PC-9 (cell line): Measurements from ENCODE around the gene GIGYF1. TPM values are rescaled to one million over a fixed set of nuclear protein-coding genes. Genes with fewer than 3 reads are reported as not detected.
"Not testable (repeated sequence)": the region's sequence is repeated elsewhere in the genome, so short reads cannot be mapped to it uniquely, and the experiment has no call there.

ENCODE experiments used
- BruUV-seq: library from RNA; stranded (reverse); fragments of 400-500 nt; replicated peaks from 2 replicates; lab custom pipeline; 2021; lab: Mats Ljungman, UMichigan
- CTCF ChIA-PET: fragments of 300-600 bp; sonication (Branson Sonifier 250); formaldehyde crosslinking; loops from one replicate; lab custom pipeline; 2022; ENCODE audit warnings: antibody characterized with exemption; lab: Charles Lee
- POLR2A ChIA-PET: fragments of 300-600 bp; sonication (Branson Sonifier 250); formaldehyde crosslinking; loops from one replicate; lab custom pipeline; 2022; ENCODE audit warnings: antibody characterized with exemption; ENCODE audit not compliant: unreplicated experiment; lab: Charles Lee
- DNase-seq, 2 experiments: peaks; one replicate each; pipeline versions ENCODE4 v3.0.0 to v3.0.0-alpha.2; 2015 to 2022; ENCODE audit warnings: mixed read lengths in 1 of 2
- H2AFZ ChIP-seq: fragments of 200-600 bp; sonication (generic); 2 replicates; pipeline ENCODE4 v1.8.1; 2017; ENCODE audit warnings: antibody characterized with exemption
- H3F3A ChIP-seq: fragments of 200-600 bp; sonication (generic); 2 replicates; pipeline ENCODE4 v1.8.1; 2017; ENCODE audit warnings: antibody characterized with exemption, mild to moderate bottlenecking, low read depth; ENCODE audit not compliant: insufficient read depth
- H3K27ac ChIP-seq: fragments of 200-600 bp; sonication (generic); 2 replicates; pipeline ENCODE4 v1.6.1; 2016; ENCODE audit warnings: mixed run types
- H3K27me3 ChIP-seq: fragments of 200-600 bp; sonication (generic); 2 replicates; pipeline ENCODE4 v1.6.1; 2016; ENCODE audit warnings: low read depth, mixed run types; ENCODE audit not compliant: insufficient read depth
- H3K36me3 ChIP-seq: fragments of 200-600 bp; sonication (generic); 2 replicates; pipeline ENCODE4 v1.6.1; 2016; ENCODE audit warnings: low read depth, mixed run types
- H3K4me1 ChIP-seq: fragments of 200-600 bp; sonication (generic); replicated peaks from 2 replicates; pipeline ENCODE4 v1.6.1; 2016; ENCODE audit warnings: mixed run types; ENCODE audit not compliant: insufficient read depth
- H3K4me2 ChIP-seq: fragments of 200-600 bp; sonication (generic); 2 replicates; pipeline ENCODE4 v1.6.1; 2017; ENCODE audit warnings: mixed run types
- H3K4me3 ChIP-seq: fragments of 200-600 bp; sonication (generic); 2 replicates; pipeline ENCODE4 v1.6.1; 2016; ENCODE audit warnings: mixed run types
- H3K79me2 ChIP-seq: fragments of 200-600 bp; sonication (generic); 2 replicates; pipeline ENCODE4 v1.6.1; 2017; ENCODE audit warnings: low read depth, mixed run types
- H3K9me2 ChIP-seq: fragments of 200-600 bp; sonication (generic); 2 replicates; pipeline ENCODE4 v1.8.1; 2017; ENCODE audit warnings: mild to moderate bottlenecking; ENCODE audit not compliant: insufficient read depth
- H3K9me3 ChIP-seq: fragments of 200-600 bp; sonication (generic); 2 replicates; pipeline ENCODE4 v1.8.1; 2016; ENCODE audit warnings: low read depth; ENCODE audit not compliant: insufficient read depth
- H4K20me1 ChIP-seq: fragments of 200-600 bp; sonication (generic); 2 replicates; pipeline ENCODE4 v1.8.1; 2017; ENCODE audit not compliant: insufficient read depth
- CTCF ChIP-seq: fragments of 200-600 bp; sonication (generic); conservative IDR thresholded peaks from 2 replicates; pipeline ENCODE4 v1.6.1; 2017; ENCODE audit warnings: mixed run types, antibody characterized with exemption, mild to moderate bottlenecking, moderate library complexity
- EZH2 ChIP-seq: fragments of 200-600 bp; sonication (generic); IDR thresholded peaks from 2 replicates; pipeline ENCODE4 v1.8.0; 2017; ENCODE audit warnings: antibody characterized with exemption, low read depth
- intact Hi-C: fragments of 100-400 bp; cut with micrococcal nuclease; formaldehyde crosslinking; loops from one replicate; pipeline ENCODE4 v1.10.0; 2022; ENCODE audit not compliant: unreplicated experiment
- total RNA-seq: library from RNA; stranded (reverse); gene quantifications from 2 replicates; pipeline ENCODE4 v1.2.3, GENCODE V29; 2021

The GIGYF1 gene
- total RNA-seq, 1 experiment from 2014 or later: 55.1 TPM

DNA sequence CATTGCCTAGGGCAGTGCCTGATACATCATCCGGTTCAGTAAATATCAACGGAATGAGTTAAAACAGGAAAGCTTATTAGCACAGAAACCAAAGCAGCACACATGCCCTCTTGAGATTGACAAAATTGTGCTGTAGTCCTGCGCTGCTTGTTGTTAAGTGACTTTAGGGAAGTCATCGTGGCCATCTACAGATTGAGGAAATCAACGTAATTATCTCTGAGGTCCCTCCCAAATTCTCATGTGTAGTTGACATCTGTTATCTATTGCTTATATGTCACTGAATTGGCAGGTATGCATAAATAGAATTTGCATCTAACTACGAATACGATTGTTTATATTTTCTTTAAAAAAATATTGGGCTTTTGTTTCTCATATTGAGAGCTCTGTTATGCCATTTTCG lies 24.0 kb downstream of the GIGYF1 start:
- no peak overlapping the region for H2AFZ ChIP-seq
- H3K27me3 ChIP-seq: no peaks in the 10 kb centered on the region
- H3K79me2 ChIP-seq: peaks cover 12% of the 10 kb centered on the region
- no TSS peak for BruUV-seq
- no peaks in the 10 kb centered on the region for H3K4me1 ChIP-seq
- H3K36me3 ChIP-seq: no peaks in the 10 kb centered on the region
- peaks cover 4% of the 10 kb centered on the region; the same call in 1 of the 2 replicates for H4K20me1 ChIP-seq
- intact Hi-C loops: loop anchor here (5.0 kb wide), 1 partner anchor 43 kb away; no protein-coding TSS in a partner anchor
- TF ChIP-seq CTCF: no peak
- TF ChIP-seq EZH2: no peak
- H3K4me3 ChIP-seq: no peak overlapping the region
- ChIA-PET POLR2A (interaction anchor here (0.6 kb wide), 1 partner anchor 48 kb away, joined by 3 read pairs; no protein-coding TSS in a partner anchor), CTCF (interaction anchor here (0.7 kb wide), 1 partner anchor 296 kb away, joined by 8 read pairs; no protein-coding TSS in a partner anchor)
- no peak overlapping the region for H3K27ac ChIP-seq
- peaks cover 14% of the 10 kb centered on the region; the same call in 1 of the 2 replicates for H3F3A ChIP-seq
- no peaks in the 10 kb centered on the region for H3K9me3 ChIP-seq
- no peak for DNase-seq
- H3K4me2 ChIP-seq: no peak overlapping the region
- no peaks in the 10 kb centered on the region for H3K9me2 ChIP-seq

DNA sequence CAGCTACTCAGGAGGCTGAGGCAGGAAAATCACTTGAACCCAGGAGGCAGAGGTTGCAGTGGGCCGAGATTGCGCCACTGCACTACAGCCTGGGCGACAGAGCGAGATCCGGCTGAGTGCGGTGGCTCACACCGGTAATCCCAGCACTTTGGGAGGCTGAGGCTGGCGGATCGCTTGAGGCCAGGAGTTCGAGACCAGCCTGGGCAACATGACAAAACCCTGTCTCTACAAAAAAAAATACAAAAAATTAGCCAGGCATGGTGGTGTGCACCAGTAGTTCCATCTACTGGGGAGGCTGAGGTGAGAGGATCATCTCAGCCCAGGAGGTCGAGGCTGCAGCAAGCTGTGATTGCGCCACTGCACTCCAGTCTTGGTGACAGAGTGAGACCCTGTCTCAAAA lies 24.9 kb downstream of the GIGYF1 start:
- intact Hi-C loops, CTCF ChIA-PET, POLR2A ChIA-PET, BruUV-seq, H4K20me1 ChIP-seq, H3K4me3 ChIP-seq, H3K4me1 ChIP-seq, H3K9me2 ChIP-seq, H3K27me3 ChIP-seq, H3K36me3 ChIP-seq, H3K79me2 ChIP-seq, H3K27ac ChIP-seq, H2AFZ ChIP-seq, H3K4me2 ChIP-seq, H3K9me3 ChIP-seq, DNase-seq: not testable (repeated sequence)
- peaks cover 14% of the 10 kb centered on the region; the same call in 1 of the 2 replicates for H3F3A ChIP-seq

GRCh38 chr7:100668069-100668449 lies 26.0 kb downstream of the GIGYF1 start:
- ChIA-PET POLR2A (no interaction called here), CTCF (no interaction called here)
- Histone ChIP-seq H3K9me3 (no peaks in the 10 kb centered on the region), H2AFZ (no peak overlapping the region), H3K27ac (no peak overlapping the region), H3K79me2 (no peaks in the 10 kb centered on the region), H4K20me1 (no peaks in the 10 kb centered on the region), H3F3A (peaks cover 14% of the 10 kb centered on the region; the same call in 1 of the 2 replicates), H3K27me3 (no peaks in the 10 kb centered on the region), H3K4me1 (no peaks in the 10 kb centered on the region), H3K4me2 (no peak overlapping the region), H3K4me3 (no peak overlapping the region), H3K9me2 (no peaks in the 10 kb centered on the region), H3K36me3 (no peaks in the 10 kb centered on the region)
- no TSS peak for BruUV-seq
- no peak for TF ChIP-seq EZH2
- TF ChIP-seq CTCF: no peak
- intact Hi-C loops: no loop called here
- DNase-seq: no peak
